Neural progenitor cell (in vitro differentiated cells): ENCODE results near the gene FAM168B. TPM values are rescaled to one million over a fixed set of nuclear protein-coding genes. Genes with fewer than 3 reads are reported as not detected.
A peak's percentile ranks its signal among the peaks of the same experiment; 100 is the strongest.

Source experiments
- DNase-seq: peaks from one replicate; pipeline ENCODE4 v3.0.0-alpha.2; 2016; ENCODE audit warnings: low spot score
- H2AFZ ChIP-seq: fragments of 200-600 bp; sonication (generic); replicated peaks from 2 replicates; pipeline ENCODE4 v1.6.1; 2016; ENCODE audit warnings: antibody characterized with exemption
- H3F3A ChIP-seq: fragments of 200-600 bp; sonication (generic); 2 replicates; pipeline ENCODE4 v1.6.1; 2016; ENCODE audit warnings: antibody characterized with exemption, low read depth
- H3K27ac ChIP-seq: fragments of 200-600 bp; sonication (generic); 2 replicates; pipeline ENCODE4 v1.5.1; 2016; ENCODE audit warnings: mild to moderate bottlenecking
- H3K27me3 ChIP-seq: fragments of 200-600 bp; sonication (generic); 2 replicates; pipeline ENCODE4 v1.6.1; 2016; ENCODE audit warnings: mild to moderate bottlenecking, moderate library complexity
- H3K36me3 ChIP-seq: fragments of 200-600 bp; sonication (generic); 2 replicates; pipeline ENCODE4 v1.5.1; 2016
- H3K4me1 ChIP-seq: fragments of 200-600 bp; sonication (generic); 2 replicates; pipeline ENCODE4 v1.6.1; 2016; ENCODE audit warnings: mixed run types
- H3K4me2 ChIP-seq: fragments of 200-600 bp; sonication (generic); 2 replicates; pipeline ENCODE4 v1.6.1; 2016
- H3K4me3 ChIP-seq: fragments of 200-600 bp; sonication (generic); 2 replicates; pipeline ENCODE4 v1.5.1; 2016
- H3K79me2 ChIP-seq: fragments of 200-600 bp; sonication (generic); 2 replicates; pipeline ENCODE4 v1.6.1; 2016; ENCODE audit warnings: low read depth
- H3K9ac ChIP-seq: fragments of 200-600 bp; sonication (generic); 2 replicates; pipeline ENCODE4 v1.6.1; 2016
- H3K9me3 ChIP-seq: fragments of 200-600 bp; sonication (generic); 2 replicates; pipeline ENCODE4 v1.5.1; 2016; ENCODE audit warnings: low read depth
- H4K20me1 ChIP-seq: fragments of 200-600 bp; sonication (generic); 2 replicates; pipeline ENCODE4 v1.6.1; 2016; ENCODE audit warnings: low read depth
- H3K27ac Mint-ChIP-seq: 3 replicates; pipeline ENCODE4 v1.8.0; 2021; ENCODE audit warnings: mixed read lengths
- H3K27me3 Mint-ChIP-seq: 2 replicates; pipeline ENCODE4 v1.8.0; 2022; ENCODE audit warnings: low read depth, mild to moderate bottlenecking, inconsistent platforms, moderate library complexity, mixed read lengths; ENCODE audit not compliant: insufficient read depth
- H3K36me3 Mint-ChIP-seq: 3 replicates; pipeline ENCODE4 v1.8.0; 2021; ENCODE audit warnings: mixed read lengths
- H3K4me1 Mint-ChIP-seq: 3 replicates; pipeline ENCODE4 v1.8.0; 2021; ENCODE audit warnings: mixed read lengths
- H3K4me3 Mint-ChIP-seq: 3 replicates; pipeline ENCODE4 v1.8.0; 2021; ENCODE audit warnings: mild to moderate bottlenecking, moderate library complexity, mixed read lengths
- H3K9me3 Mint-ChIP-seq: 3 replicates; pipeline ENCODE4 v1.8.0; 2020; ENCODE audit warnings: mixed read lengths
- CTCF ChIP-seq: fragments of 200-600 bp; sonication (generic); IDR thresholded peaks from 2 replicates; pipeline ENCODE4 v1.5.1; 2017; ENCODE audit warnings: antibody characterized with exemption, mild to moderate bottlenecking
- EZH2 ChIP-seq: fragments of 200-600 bp; sonication (generic); IDR thresholded peaks from 2 replicates; pipeline ENCODE4 v1.6.1; 2017; ENCODE audit warnings: antibody characterized with exemption, mild to moderate bottlenecking, moderate library complexity
- EZH2phosphoT487 ChIP-seq: fragments of 200-600 bp; sonication (generic); IDR thresholded peaks from 2 replicates; pipeline ENCODE4 v1.6.1; 2017; ENCODE audit warnings: antibody characterized with exemption
- total RNA-seq: library from RNA; depleted of rRNA; stranded (reverse); fragments of >200 nt; gene quantifications from 2 replicates; pipeline ENCODE4 v1.2.3, GENCODE V29; 2015; ENCODE audit warnings: low replicate concordance

FAM168B gene
- total RNA-seq, 1 donor from 2014 or later, result 63.0 TPM

- no peak overlapping the region for H3K9ac ChIP-seq
- H3K36me3 ChIP-seq, result no peaks in the 10 kb centered on the region
- H3K4me3 ChIP-seq, result no peak overlapping the region
- no peaks in the 10 kb centered on the region for H3K27me3 ChIP-seq
- no peak overlapping the region for H3K27ac ChIP-seq
- peaks cover 2% of the 10 kb centered on the region for H3K27me3 Mint-ChIP-seq
- H3K4me3 Mint-ChIP-seq, result no peak overlapping the region
- no peak for TF ChIP-seq EZH2
- no peak for TF ChIP-seq EZH2phosphoT487
- TF ChIP-seq CTCF, result no peak
- no peaks in the 10 kb centered on the region for H3K4me1 ChIP-seq
- no peaks in the 10 kb centered on the region for H3K9me3 ChIP-seq
- H3F3A ChIP-seq, result no peaks in the 10 kb centered on the region
- no peak overlapping the region for H2AFZ ChIP-seq
- H3K9me3 Mint-ChIP-seq, result no peaks in the 10 kb centered on the region
- H3K36me3 Mint-ChIP-seq, result no peaks in the 10 kb centered on the region
- H3K79me2 ChIP-seq, result no peaks in the 10 kb centered on the region
- no peaks in the 10 kb centered on the region for H3K4me1 Mint-ChIP-seq
- H3K27ac Mint-ChIP-seq, result no peak overlapping the region
- no peak overlapping the region for H3K4me2 ChIP-seq
- no peaks in the 10 kb centered on the region for H4K20me1 ChIP-seq
- DNase-seq, result no peak
Measured at GRCh38 chr2:131026919-131027318, 66.3 kb downstream of the FAM168B start.

GRCh38 chr2:131023758-131024157 lies 69.5 kb downstream of the FAM168B start:
- no peaks in the 10 kb centered on the region for H3K79me2 ChIP-seq
- no peak for DNase-seq
- no peaks in the 10 kb centered on the region for H3K9me3 Mint-ChIP-seq
- no peaks in the 10 kb centered on the region for H3K9me3 ChIP-seq
- H3K27ac ChIP-seq, result no peak overlapping the region
- H3K27me3 Mint-ChIP-seq, result peaks cover 2% of the 10 kb centered on the region
- H3K4me3 Mint-ChIP-seq, result no peak overlapping the region
- no peaks in the 10 kb centered on the region for H3K36me3 Mint-ChIP-seq
- no peaks in the 10 kb centered on the region for H3K36me3 ChIP-seq
- no peaks in the 10 kb centered on the region for H3K27me3 ChIP-seq
- TF ChIP-seq EZH2 (no peak), EZH2phosphoT487 (no peak)
- H3K4me1 ChIP-seq, result no peaks in the 10 kb centered on the region
- H3F3A ChIP-seq, result no peaks in the 10 kb centered on the region
- H4K20me1 ChIP-seq, result no peaks in the 10 kb centered on the region
- no peak overlapping the region for H3K4me2 ChIP-seq
- no peak overlapping the region for H3K9ac ChIP-seq
- H3K4me3 ChIP-seq, result no peak overlapping the region
- no peak overlapping the region for H2AFZ ChIP-seq
- no peak overlapping the region for H3K27ac Mint-ChIP-seq
- H3K4me1 Mint-ChIP-seq, result no peaks in the 10 kb centered on the region

- Histone ChIP-seq H3K27me3 (no peaks in the 10 kb centered on the region), H3K79me2 (no peaks in the 10 kb centered on the region), H3K9me3 (no peaks in the 10 kb centered on the region), H4K20me1 (no peaks in the 10 kb centered on the region), H3K4me3 (no peak overlapping the region), H3K27ac (no peak overlapping the region), H3K36me3 (no peaks in the 10 kb centered on the region), H3K9ac (no peak overlapping the region), H3F3A (no peaks in the 10 kb centered on the region), H3K4me2 (no peak overlapping the region), H2AFZ (no peak overlapping the region), H3K4me1 (no peaks in the 10 kb centered on the region)
- Mint-ChIP-seq H3K27ac (no peak overlapping the region), H3K27me3 (peaks cover 2% of the 10 kb centered on the region), H3K36me3 (no peaks in the 10 kb centered on the region), H3K9me3 (no peaks in the 10 kb centered on the region), H3K4me1 (peaks cover 2% of the 10 kb centered on the region), H3K4me3 (no peak overlapping the region)
- DNase-seq, result no peak
- no peak for TF ChIP-seq EZH2phosphoT487
Measured at GRCh38 chr2:131022731-131023130, 70.5 kb downstream of the FAM168B start.

- Histone ChIP-seq H2AFZ (no peak overlapping the region), H3F3A (no peaks in the 10 kb centered on the region), H3K9me3 (no peaks in the 10 kb centered on the region), H3K36me3 (no peaks in the 10 kb centered on the region), H3K27me3 (no peaks in the 10 kb centered on the region), H3K27ac (no peak overlapping the region), H3K9ac (no peak overlapping the region), H3K79me2 (no peaks in the 10 kb centered on the region), H3K4me1 (no peaks in the 10 kb centered on the region), H3K4me2 (peak overlapping the region; percentile 2), H3K4me3 (no peak overlapping the region), H4K20me1 (no peaks in the 10 kb centered on the region)
- no peak for DNase-seq
- H3K4me3 Mint-ChIP-seq, result no peak overlapping the region
- no peaks in the 10 kb centered on the region for H3K36me3 Mint-ChIP-seq
- H3K4me1 Mint-ChIP-seq, result peaks cover 10% of the 10 kb centered on the region
- peaks cover 2% of the 10 kb centered on the region for H3K27me3 Mint-ChIP-seq
- TF ChIP-seq EZH2phosphoT487 (no peak), EZH2 (no peak), CTCF (no peak)
- H3K27ac Mint-ChIP-seq, result no peak overlapping the region
- H3K9me3 Mint-ChIP-seq, result no peaks in the 10 kb centered on the region
Measured at GRCh38 chr2:131016826-131017741, 76.2 kb downstream of the FAM168B start.
